Thymus (tissue), 11 donors: ENCODE data around the gene BIN2. TPM values are rescaled to one million over a fixed set of nuclear protein-coding genes. Genes with fewer than 3 reads are reported as not detected.
"Not testable (repeated sequence)": the region's sequence is repeated elsewhere in the genome, so short reads cannot be mapped to it uniquely, and the experiment has no call there.

Experiments
- DNase-seq, 9 donors: peaks; one replicate each; pipeline ENCODE4 v3.0.0-alpha.2; 2013; ENCODE audit warnings: low spot score in 9 of 9, low read depth in 6 of 9, missing footprints in 1 of 9
- H3K27ac ChIP-seq, 2 donors: one replicate each; pipeline ENCODE4 v1.5.1; 2013; ENCODE audit warnings: control low read depth in 1 of 2, low read depth in 1 of 2, low read length in 1 of 2, mild to moderate bottlenecking in 1 of 2, moderate library complexity in 1 of 2
- H3K27me3 ChIP-seq, 2 donors: one replicate each; pipeline ENCODE4 v1.5.1; 2013; ENCODE audit warnings: low read length in 1 of 2; ENCODE audit not compliant: control insufficient read depth in 2 of 2, insufficient read depth in 1 of 2
- H3K36me3 ChIP-seq, 2 donors: one replicate each; pipeline ENCODE4 v1.5.1; 2013; ENCODE audit warnings: low read length in 1 of 2, mild to moderate bottlenecking in 1 of 2, moderate library complexity in 1 of 2; ENCODE audit not compliant: control insufficient read depth in 2 of 2, insufficient read depth in 2 of 2
- H3K4me1 ChIP-seq, 2 donors: one replicate each; pipeline ENCODE4 v1.5.1; 2013; ENCODE audit warnings: low read length in 2 of 2; ENCODE audit not compliant: control insufficient read depth in 2 of 2, insufficient read depth in 2 of 2
- H3K4me3 ChIP-seq, 2 donors: one replicate each; pipeline ENCODE4 v1.5.1; 2013; ENCODE audit warnings: low read length in 2 of 2, control low read depth in 1 of 2, mild to moderate bottlenecking in 1 of 2
- H3K9me3 ChIP-seq, 2 donors: one replicate each; pipeline ENCODE4 v1.5.1; 2013; ENCODE audit warnings: low read length in 1 of 2, mild to moderate bottlenecking in 1 of 2; ENCODE audit not compliant: control insufficient read depth in 2 of 2, insufficient read depth in 1 of 2
- WGBS: extraction: QIAGEN DNeasy Blood & Tissue Kit; methylation state at CpG from one replicate; pipeline ENCODE4 v1.1.7; 2013; 5-methylcytosine and 5-hydroxymethylcytosine counted together
- polyA plus RNA-seq: library from polyadenylated mRNA; stranded (reverse); fragments of 200-250 nt; gene quantifications from one replicate; pipeline ENCODE4 v1.2.3, GENCODE V29; 2013
- total RNA-seq: library from RNA; stranded (reverse); fragments of 120-200 nt; gene quantifications from one replicate; pipeline ENCODE4 v1.2.4, GENCODE V29; 2013
- donor health status: healthy.

The BIN2 gene
- total and polyA plus RNA-seq, 2 donors, result 57.7 to 63.3 TPM

GRCh38 chr12:51337336-51337735 lies 13.4 kb upstream of the BIN2 start:
- not testable (repeated sequence) for H3K9me3 ChIP-seq, H3K36me3 ChIP-seq, H3K27ac ChIP-seq, H3K27me3 ChIP-seq, H3K4me1 ChIP-seq, H3K4me3 ChIP-seq, DNase-seq

GRCh38 chr12:51335931-51336330 lies 12.0 kb upstream of the BIN2 start:
- H3K36me3 ChIP-seq, result no peaks in the 10 kb centered on the region
- H3K4me3 ChIP-seq, result no peak overlapping the region
- no peak overlapping the region for H3K27ac ChIP-seq
- no peak for DNase-seq
- no peaks in the 10 kb centered on the region for H3K9me3 ChIP-seq
- H3K27me3 ChIP-seq, result no peaks in the 10 kb centered on the region
- WGBS, result 93% methylated on average over 2 of the region's 2 CpGs
- H3K4me1 ChIP-seq, result no peaks in the 10 kb centered on the region

DNA sequence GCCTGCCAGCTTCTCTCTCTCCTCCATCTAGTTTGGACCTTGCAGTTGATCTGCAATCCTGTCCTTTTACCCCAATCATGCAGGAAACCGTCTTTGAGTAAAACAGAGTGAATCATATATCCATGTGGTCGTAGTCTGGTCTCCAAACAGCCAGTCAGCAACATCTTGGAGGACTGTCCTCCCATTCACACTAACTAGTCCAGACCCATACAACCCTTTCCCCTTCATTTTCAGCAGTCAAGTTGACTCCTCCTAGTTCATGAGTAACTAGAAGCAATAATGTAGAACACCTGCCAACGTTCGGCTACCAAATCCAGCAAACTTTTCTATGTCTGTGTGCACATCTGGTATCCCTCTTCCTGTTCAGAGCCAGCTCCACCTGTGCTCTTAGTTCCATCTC lies 10.8 kb upstream of the BIN2 start:
- 78% methylated on average over 4 of the region's 4 CpGs for WGBS
- Histone ChIP-seq H3K27ac (no peak overlapping the region), H3K27me3 (no peaks in the 10 kb centered on the region), H3K4me3 (no peak overlapping the region), H3K36me3 (no peaks in the 10 kb centered on the region), H3K4me1 (peaks cover under 1 to 6% of the 10 kb centered on the region in 2 donors), H3K9me3 (no peaks in the 10 kb centered on the region)
- no peak for DNase-seq

DNA sequence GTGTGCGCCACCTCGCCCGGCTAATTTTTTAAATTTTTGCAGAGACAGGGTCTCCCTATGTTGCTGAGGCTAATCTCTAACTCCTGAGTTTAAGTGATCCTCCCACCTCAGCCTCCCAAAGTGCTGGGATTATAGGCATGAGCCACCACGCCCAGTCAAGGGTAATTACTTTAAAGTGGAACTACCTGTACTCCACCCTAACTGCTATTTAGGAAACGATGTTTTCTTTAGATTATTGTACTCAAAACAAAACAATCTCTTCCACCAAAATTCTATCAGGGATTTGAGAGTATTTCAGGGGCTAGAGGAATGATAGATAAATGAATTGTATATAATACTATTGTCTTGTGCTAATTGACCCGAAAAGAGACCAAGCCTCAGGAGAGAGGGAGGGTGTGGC lies 9.6 kb upstream of the BIN2 start:
- H3K4me3 ChIP-seq, result no peak overlapping the region
- no peak overlapping the region for H3K27ac ChIP-seq
- 82% methylated on average over 6 of the region's 6 CpGs for WGBS
- no peaks in the 10 kb centered on the region for H3K9me3 ChIP-seq
- DNase-seq, result no peak
- H3K4me1 ChIP-seq, result peaks cover 13 to 16% of the 10 kb centered on the region in 2 donors
- H3K36me3 ChIP-seq, result no peaks in the 10 kb centered on the region
- no peaks in the 10 kb centered on the region for H3K27me3 ChIP-seq

DNA sequence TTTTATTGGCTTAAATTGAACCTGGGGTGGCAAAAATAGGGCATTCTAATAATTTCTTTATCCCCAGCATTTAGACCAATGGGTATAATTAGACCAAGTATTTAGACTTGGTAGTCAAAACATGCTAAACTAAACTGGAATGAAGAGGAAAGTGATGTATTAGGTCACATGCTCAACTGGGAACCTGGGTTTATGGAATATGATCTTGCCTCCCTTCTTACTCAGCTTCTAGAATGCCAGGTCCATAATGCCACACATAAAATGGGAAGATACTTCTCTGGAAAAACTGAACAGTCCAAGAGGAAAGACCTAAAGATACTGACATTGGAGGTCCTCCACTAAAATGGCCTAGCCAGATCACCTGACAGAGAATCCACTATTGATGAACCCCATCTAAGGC lies 6.2 kb upstream of the BIN2 start:
- Histone ChIP-seq H3K27ac (no peak overlapping the region), H3K4me3 (no peak overlapping the region), H3K27me3 (no peaks in the 10 kb centered on the region), H3K4me1 (peaks cover 34 to 41% of the 10 kb centered on the region in 2 donors), H3K9me3 (no peaks in the 10 kb centered on the region), H3K36me3 (no peaks in the 10 kb centered on the region)
- no peak for DNase-seq

DNA sequence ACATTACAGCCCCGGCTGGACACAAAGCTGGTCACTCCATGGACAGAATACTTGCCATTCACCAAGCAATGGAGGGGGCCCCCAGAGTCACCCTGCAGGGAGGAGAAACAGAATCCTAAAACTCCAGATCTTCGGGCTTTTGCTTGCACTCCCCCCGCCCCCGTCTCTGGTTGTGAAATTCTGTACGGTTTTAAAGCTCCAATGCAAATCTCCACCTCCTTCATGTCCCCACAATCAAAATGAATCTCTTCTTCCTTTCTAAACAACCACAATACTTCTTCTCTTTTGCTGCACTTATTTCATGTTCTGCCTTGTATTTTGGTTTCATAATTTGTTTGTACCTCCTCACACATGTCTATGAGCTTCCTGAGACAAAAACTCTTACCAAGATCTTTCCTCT lies 5.8 kb upstream of the BIN2 start:
- Histone ChIP-seq H3K36me3 (no peaks in the 10 kb centered on the region), H3K4me3 (no peak overlapping the region), H3K4me1 (peaks cover 34 to 45% of the 10 kb centered on the region in 2 donors), H3K9me3 (no peaks in the 10 kb centered on the region), H3K27ac (peak overlapping the region in 1 of 2 donors; percentile 86), H3K27me3 (no peaks in the 10 kb centered on the region)
- peak in 1 of 9 donors; percentile 41 for DNase-seq
- 21% methylated on average over 5 of the region's 5 CpGs for WGBS

DNA sequence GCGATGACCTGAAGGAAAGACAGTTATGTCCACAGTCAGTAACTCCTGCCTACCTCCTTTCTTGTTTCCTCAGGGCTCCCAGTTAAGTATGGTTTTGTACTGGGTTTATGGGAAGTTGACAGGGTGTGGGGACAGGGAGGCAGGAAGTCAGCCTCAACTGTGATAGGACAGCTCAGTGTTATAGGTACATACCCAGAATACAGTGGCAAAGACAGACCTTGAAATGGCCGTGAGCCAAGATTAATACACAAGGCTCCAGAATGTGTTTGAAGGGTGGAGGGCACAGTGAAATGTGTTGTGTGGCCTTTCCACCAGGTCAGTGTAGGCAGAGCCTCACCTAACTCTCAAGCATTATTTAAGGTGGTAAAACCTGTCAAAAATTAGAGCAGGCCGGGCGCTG lies 4.6 kb upstream of the BIN2 start:
- H3K4me1 ChIP-seq, result peaks cover 38 to 53% of the 10 kb centered on the region in 2 donors
- no peak for DNase-seq
- WGBS, result 95% methylated on average over 4 of the region's 4 CpGs
- H3K36me3 ChIP-seq, result no peaks in the 10 kb centered on the region
- no peaks in the 10 kb centered on the region for H3K9me3 ChIP-seq
- H3K27me3 ChIP-seq, result no peaks in the 10 kb centered on the region
- H3K4me3 ChIP-seq, result no peak overlapping the region
- H3K27ac ChIP-seq, result peak overlapping the region in 1 of 2 donors; percentile 25

- Histone ChIP-seq H3K27me3 (no peaks in the 10 kb centered on the region), H3K4me1 (peaks cover 44 to 70% of the 10 kb centered on the region in 2 donors), H3K9me3 (no peaks in the 10 kb centered on the region), H3K36me3 (no peaks in the 10 kb centered on the region), H3K27ac (peak overlapping the region; percentile 74 to 82), H3K4me3 (no peak overlapping the region)
- DNase-seq, result peak in 4 of 9 donors; percentile 34 to 70 (median 46)
- WGBS, result 22% methylated on average over 7 of the region's 7 CpGs
Measured at GRCh38 chr12:51326698-51327439, 2.9 kb upstream of the BIN2 start.

DNA sequence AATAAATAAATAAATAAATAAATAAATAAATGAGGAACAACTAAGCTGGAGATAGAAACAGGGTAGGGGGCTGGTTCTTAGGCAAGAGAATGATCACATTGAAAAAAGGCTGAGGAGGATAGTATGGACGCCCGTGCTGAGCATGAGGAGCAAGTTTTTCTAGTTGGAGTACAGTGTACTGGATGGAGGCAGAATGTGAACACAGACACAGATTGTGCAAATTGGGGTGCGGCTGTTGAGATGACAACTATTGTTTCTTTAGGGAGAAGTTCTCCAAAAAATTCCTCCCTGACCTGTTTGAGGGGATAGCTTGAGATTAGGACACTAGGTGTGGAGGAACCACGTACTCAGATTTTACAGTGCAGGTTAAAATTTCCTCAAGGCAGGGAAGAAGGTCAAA lies 979 bp upstream of the BIN2 start:
- Histone ChIP-seq H3K4me3 (no peak overlapping the region), H3K36me3 (no peaks in the 10 kb centered on the region), H3K4me1 (peaks cover 56 to 89% of the 10 kb centered on the region in 2 donors), H3K27me3 (no peaks in the 10 kb centered on the region), H3K9me3 (no peaks in the 10 kb centered on the region), H3K27ac (no peak overlapping the region)
- 97% methylated on average over 4 of the region's 4 CpGs for WGBS
- no peak for DNase-seq
